Activated CD8-positive, alpha-beta memory T cell treated with anti-CD3 and anti-CD28 coated beads for 1 hour (primary cell): Measurements from ENCODE around the gene CHST3.
"Not testable (repeated sequence)": the region's sequence is repeated elsewhere in the genome, so short reads cannot be mapped to it uniquely, and the experiment has no call there.

Experiments used
- DNase-seq, 2 donors: peaks; one replicate each; pipeline ENCODE4 v3.0.0-alpha.2; 2020; ENCODE audit warnings: low read depth in 1 of 2; ENCODE audit errors: extremely low read depth in 1 of 2

Gene CHST3

DNA sequence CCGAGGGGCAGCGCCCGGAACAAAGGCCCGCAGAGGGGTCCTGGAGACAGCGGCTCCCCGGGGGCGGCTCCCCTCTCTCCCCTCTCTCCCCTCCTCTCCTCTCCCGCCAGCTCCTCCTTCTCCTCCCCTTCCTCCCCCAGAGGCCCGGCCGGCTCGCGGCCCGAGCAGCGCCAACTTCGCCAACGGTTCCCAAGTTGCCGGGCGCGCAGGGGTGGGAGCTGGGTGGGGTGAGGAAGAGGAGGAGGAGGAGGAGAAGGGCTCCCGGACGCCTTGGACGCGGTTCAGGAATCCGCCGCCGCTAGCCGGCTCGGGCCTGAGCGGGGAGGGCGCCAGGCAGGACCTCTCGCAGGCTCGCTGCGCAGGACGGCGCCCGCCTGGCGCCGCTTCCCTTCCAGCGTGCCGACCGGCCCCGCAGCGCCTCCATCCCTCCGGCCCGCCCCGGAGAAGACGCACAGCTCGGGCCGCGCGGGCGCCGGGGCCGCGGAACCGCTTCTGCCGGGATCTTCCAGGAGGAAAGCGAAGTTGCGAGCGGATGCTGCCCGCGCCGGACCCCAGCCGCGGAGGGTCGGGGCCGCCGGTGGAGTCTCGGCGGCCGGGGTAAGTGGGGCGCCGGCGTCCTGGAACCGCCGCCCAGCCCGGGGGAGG, at the start of gene CHST3:
Gene CHST3, plus strand, starts transcription at position 298 of the 645 bp plus-strand sequence. CDS start 41,448 bp downstream, outside the sequence.
- no peak for DNase-seq

- DNase-seq, result no peak
Measured at GRCh38 chr10:71916827-71917226, 47.4 kb upstream of the CHST3 start.

DNA sequence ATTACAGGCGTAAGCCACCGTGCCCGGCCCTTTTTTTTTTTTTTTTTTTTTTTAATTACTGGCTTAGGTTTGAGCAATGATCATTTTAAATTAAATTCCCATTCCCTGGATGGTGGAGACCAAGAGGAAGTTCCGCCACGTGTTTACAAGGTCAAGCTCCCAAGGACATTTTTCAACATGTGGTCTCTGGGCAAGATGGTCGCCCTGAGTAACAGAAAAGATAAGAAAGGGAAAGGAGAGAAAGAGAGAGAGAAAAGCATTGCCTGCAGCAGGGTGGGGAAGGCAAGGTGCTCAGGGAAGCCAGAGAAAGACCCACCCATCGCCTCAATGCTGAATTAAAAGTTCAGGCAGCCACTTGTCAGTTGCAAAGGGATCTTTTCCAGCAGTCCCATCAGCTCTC, 45.2 kb upstream of the CHST3 start:
- DNase-seq, result no peak

GRCh38 chr10:71919956-71920539, 44.1 kb upstream of the CHST3 start:
- not testable (repeated sequence) for DNase-seq

GRCh38 chr10:71920540-71921323, 43.5 kb upstream of the CHST3 start:
- no peak for DNase-seq

- DNase-seq, result no peak
Measured at GRCh38 chr10:71921324-71922027, 42.7 kb upstream of the CHST3 start.

DNA sequence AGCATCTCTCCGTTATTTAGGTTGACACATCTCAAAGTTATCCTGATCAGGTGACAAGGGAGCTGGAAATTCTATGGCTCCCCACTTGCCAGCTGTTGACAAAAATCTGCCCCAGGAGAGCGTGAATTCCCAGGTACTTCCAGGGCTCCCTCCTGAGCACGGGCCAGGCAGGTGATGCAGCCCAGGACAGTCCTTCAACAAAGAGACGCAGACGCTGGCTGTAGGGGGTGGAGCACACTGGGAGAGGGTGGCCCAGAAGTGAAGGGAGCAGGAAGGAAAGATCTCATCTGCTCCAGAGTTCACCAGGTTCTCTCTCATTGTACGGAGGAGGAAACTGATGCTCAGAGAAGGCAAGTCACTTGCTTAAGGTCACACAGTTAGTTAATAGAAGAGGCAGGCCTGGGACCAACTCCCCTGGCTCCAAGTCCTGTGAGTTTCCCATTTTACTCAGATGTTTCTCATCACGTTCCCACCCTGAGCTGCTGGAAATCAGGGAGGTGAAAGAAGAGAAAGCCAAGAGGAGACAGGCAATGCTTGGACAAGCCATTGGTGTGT, 41.0 kb upstream of the CHST3 start:
- DNase-seq, result no peak

DNA sequence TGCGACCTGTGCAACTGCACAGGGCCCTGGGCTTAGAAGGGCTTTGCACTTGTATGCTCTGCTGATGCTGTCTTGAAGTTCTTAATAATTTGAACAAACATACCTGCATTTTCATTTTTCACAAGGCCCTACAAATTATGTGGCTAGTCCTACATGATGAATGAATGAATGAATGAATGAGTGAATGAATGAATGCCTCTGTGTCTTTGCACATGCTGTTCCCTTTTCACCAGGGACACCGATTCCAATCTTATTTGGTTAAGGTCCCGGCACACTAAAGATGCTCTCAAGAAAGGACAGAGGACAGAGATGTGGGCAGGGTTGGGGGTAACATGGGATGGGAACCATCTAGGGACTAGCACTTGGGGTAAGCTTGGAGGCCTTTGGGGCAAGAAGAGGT, 39.4 kb upstream of the CHST3 start:
- no peak for DNase-seq

DNA sequence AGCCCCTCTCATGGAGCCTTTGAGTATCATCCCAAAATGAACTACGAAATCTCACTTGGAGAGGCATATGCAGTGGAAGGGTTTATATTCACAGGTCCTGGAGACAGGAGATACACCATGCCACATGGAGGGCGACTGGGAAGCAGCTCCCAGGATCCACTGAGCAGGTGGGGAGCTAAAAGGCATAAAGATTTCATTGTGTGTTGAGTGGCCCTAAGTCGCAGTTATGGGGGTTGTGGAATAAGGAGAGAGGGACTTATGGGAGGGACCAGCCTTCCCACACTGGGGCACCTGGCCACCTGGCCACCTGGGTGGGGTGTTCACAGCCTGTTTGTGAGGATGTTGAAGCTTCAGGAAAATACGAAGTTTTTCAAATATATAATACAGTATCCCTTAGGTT, 37.0 kb upstream of the CHST3 start:
- DNase-seq, result no peak

GRCh38 chr10:71927776-71928592, 36.2 kb upstream of the CHST3 start:
- no peak for DNase-seq

DNA sequence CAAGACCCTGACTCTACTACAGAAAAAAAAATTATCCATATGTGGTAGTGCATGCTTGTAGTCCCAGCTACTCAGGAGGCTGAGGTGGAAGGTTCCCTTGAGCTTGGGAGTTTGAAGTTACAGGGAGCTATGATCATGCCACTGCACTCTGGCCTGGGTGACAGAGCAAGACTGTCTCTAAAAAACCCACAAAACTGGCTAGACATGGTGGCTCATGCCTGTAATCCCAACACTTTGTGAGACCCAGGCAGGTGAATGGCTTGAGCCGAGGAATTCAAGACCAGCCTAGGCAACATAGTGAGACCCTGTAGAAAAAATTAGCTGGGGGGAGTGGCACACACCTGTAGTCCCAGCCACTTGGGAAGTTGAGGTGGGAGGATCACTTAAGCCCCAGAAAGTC, 32.9 kb upstream of the CHST3 start:
- DNase-seq, result no peak

GRCh38 chr10:71933651-71934050, 30.5 kb upstream of the CHST3 start:
- peak in 1 of 2 donors; percentile 1 for DNase-seq

GRCh38 chr10:71938211-71938610, 26.0 kb upstream of the CHST3 start:
- DNase-seq, result no peak

DNA sequence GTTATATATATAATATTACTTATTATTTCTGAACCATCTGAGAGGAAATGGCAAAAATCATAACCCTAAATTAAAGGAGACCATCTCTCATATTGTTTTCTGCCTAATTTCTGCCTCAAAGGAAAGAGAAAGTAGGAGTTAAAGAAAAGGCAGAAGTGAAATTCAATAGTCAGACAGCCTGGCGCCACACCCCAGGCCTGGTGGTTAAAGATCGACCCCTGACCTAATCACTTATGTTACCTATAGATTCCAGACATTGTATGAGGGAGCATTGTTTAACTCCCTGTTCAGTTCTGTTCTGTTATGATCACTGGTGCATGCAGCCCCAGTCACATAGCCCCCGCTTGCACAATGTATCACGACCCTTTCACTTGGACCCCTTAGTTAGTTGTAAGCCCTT, 24.9 kb upstream of the CHST3 start:
- DNase-seq, result no peak

DNA sequence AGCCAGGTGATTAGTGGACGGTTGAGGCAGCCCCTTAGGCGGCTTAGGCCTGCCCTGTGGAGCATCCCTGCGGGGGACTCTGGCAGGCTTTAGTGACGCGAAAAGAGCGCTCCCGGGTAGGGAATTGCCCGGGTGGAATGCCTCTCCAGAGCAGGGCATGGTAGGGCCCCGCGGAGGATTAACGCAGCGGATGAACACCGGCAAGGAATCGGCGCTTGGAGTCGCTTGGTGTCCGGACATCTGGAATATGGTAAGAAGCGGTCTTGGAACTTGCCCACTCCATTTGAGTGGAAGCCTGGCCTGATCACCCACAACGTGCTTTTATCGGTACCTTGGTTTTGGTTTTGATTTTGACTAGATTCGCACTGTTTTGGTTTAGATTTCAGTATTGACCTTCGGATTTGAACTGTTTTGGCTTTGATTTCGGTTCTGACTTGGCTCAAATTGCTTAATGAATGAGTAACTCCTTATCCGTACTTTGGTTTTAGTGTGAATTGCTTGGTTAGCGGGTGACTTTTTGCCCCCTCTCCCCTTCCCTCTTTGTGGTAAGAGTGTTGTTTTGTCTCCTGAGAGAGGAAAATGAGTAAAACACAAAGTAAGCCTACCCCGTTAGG, 24.2 kb upstream of the CHST3 start:
- DNase-seq, result no peak

DNA sequence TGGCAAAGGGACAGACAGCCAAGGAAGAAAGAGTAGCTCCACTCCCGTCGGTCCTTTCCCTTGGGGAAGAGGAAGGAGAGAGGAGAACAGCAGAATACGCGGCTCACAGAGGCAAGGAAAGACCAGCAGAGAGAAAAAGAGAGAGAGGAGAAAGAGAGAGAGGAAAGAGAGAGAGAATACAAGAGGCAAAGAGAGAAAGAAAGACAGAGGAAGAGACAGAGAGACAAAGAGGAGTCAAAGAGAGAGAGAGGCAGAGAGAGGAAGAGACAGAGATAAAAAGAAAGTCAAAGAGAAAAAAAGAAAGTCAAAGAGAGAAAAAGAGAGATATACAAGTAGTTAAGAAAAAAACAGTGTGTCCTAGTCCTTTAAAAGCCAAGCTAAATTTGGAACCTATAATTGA, 23.4 kb upstream of the CHST3 start:
- no peak for DNase-seq

GRCh38 chr10:71941318-71941717, 22.9 kb upstream of the CHST3 start:
- DNase-seq, result no peak

GRCh38 chr10:71945819-71946474, 18.2 kb upstream of the CHST3 start:
- no peak for DNase-seq

- no peak for DNase-seq
Measured at GRCh38 chr10:71946700-71947099, 17.5 kb upstream of the CHST3 start.
